ENCODE data around the gene EGLN3. TPM values are rescaled to one million over a fixed set of nuclear protein-coding genes. Genes with fewer than 3 reads are reported as not detected.

The EGLN3 gene
- total RNA-seq, 2 donors from 2014 or later, result 10.8 to 11.4 TPM

- TF ChIP-seq CTCF (IDR thresholded peaks at IDR 0.05), result no peak
- DNase-seq (ENCODE audit: low spot score) (no peak), ATAC-seq (ENCODE audit: insufficient number of reproducible peaks, low FRiP score, low read depth) (no peak)
- no peaks in the 10 kb centered on the region for H3K9me3 ChIP-seq
- peak overlapping the region; percentile 90 for H3K4me3 ChIP-seq
- peak overlapping the region in 1 of 2 donors; percentile 74 for H3K27ac ChIP-seq
- H3K27me3 ChIP-seq (replicated peaks; ENCODE audit: insufficient read depth), result no peaks in the 10 kb centered on the region
- H3K36me3 ChIP-seq, result no peaks in the 10 kb centered on the region
- peaks cover 7 to 28% of the 10 kb centered on the region in 2 donors for H3K4me1 ChIP-seq (ENCODE audit: control insufficient read depth in 1 of 2, low read depth in 2 of 2)
Observed at GRCh38 chr14:33948869-33949408, 1.9 kb downstream of the EGLN3 start.

- H3K4me1 ChIP-seq (ENCODE audit: control insufficient read depth in 1 of 2, low read depth in 2 of 2), result peaks cover 7 to 34% of the 10 kb centered on the region in 2 donors
- no peaks in the 10 kb centered on the region for H3K9me3 ChIP-seq
- TF ChIP-seq CTCF (IDR thresholded peaks at IDR 0.05), result no peak
- H3K27ac ChIP-seq, result peak overlapping the region in 1 of 2 donors; percentile 74
- peak overlapping the region; percentile 90 for H3K4me3 ChIP-seq
- no peak for DNase-seq (ENCODE audit: low spot score)
- ATAC-seq (ENCODE audit: insufficient number of reproducible peaks, low FRiP score, low read depth), result no peak
- no peaks in the 10 kb centered on the region for H3K36me3 ChIP-seq
- H3K27me3 ChIP-seq (replicated peaks; ENCODE audit: insufficient read depth), result no peaks in the 10 kb centered on the region
Observed at GRCh38 chr14:33948145-33948868, 2.6 kb downstream of the EGLN3 start.

- Histone ChIP-seq H3K27ac (peak overlapping the region; percentile 10 to 58), H3K36me3 (no peaks in the 10 kb centered on the region), H3K4me3 (peak overlapping the region; percentile 53), H3K27me3 (replicated peaks; ENCODE audit: insufficient read depth) (no peaks in the 10 kb centered on the region), H3K9me3 (no peaks in the 10 kb centered on the region), H3K4me1 (ENCODE audit: control insufficient read depth in 1 of 2, low read depth in 2 of 2) (peaks cover 7 to 40% of the 10 kb centered on the region in 2 donors)
- DNase-seq (ENCODE audit: low spot score) (no peak), ATAC-seq (ENCODE audit: insufficient number of reproducible peaks, low FRiP score, low read depth) (no peak)
- no peak for TF ChIP-seq CTCF (IDR thresholded peaks at IDR 0.05)
Observed at GRCh38 chr14:33946679-33947476, 4.0 kb downstream of the EGLN3 start.

- no peak for DNase-seq (ENCODE audit: low spot score)
- no peak for ATAC-seq (ENCODE audit: insufficient number of reproducible peaks, low FRiP score, low read depth)
- no peaks in the 10 kb centered on the region for H3K9me3 ChIP-seq
- H3K4me1 ChIP-seq (ENCODE audit: control insufficient read depth in 1 of 2, low read depth in 2 of 2), result peaks cover 0 to 42% of the 10 kb centered on the region in 2 donors
- no peak overlapping the region for H3K27ac ChIP-seq
- no peak for TF ChIP-seq CTCF (IDR thresholded peaks at IDR 0.05)
- no peak overlapping the region for H3K4me3 ChIP-seq
- H3K36me3 ChIP-seq, result no peaks in the 10 kb centered on the region
- no peaks in the 10 kb centered on the region for H3K27me3 ChIP-seq (replicated peaks; ENCODE audit: insufficient read depth)
Observed at GRCh38 chr14:33945210-33946088, 5.4 kb downstream of the EGLN3 start.
